Stomach (tissue), 4 donors: ENCODE results near the gene SMIM29.

Experiments used
- POLR2A ChIP-seq, 4 donors: fragments of 450-650 bp; IDR thresholded peaks; one replicate each; pipeline ENCODE4 v1.6.1; 2016; ENCODE audit warnings: antibody characterized with exemption in 4 of 4, control low read depth in 2 of 4, mild to moderate bottlenecking in 1 of 4, moderate library complexity in 1 of 4
- POLR2AphosphoS5 ChIP-seq, 3 donors: sonication (generic); formaldehyde crosslinking; IDR thresholded peaks; one replicate each; pipeline ENCODE4 v1.6.1; 2016; ENCODE audit warnings: antibody characterized with exemption in 3 of 3
- TF ChIP-seq, protein P1 (sequence below), 7 experiments: fragments of 450-650 bp in 4 of 7; fragments of 200-600 bp in 3 of 7; sonication (generic) in 3 of 7; IDR thresholded peaks; one replicate each; pipeline ENCODE4 v1.5.1; 2016 to 2019; ENCODE audit warnings: antibody characterized with exemption in 7 of 7, control low read depth in 2 of 7, mild to moderate bottlenecking in 1 of 7

DNA sequence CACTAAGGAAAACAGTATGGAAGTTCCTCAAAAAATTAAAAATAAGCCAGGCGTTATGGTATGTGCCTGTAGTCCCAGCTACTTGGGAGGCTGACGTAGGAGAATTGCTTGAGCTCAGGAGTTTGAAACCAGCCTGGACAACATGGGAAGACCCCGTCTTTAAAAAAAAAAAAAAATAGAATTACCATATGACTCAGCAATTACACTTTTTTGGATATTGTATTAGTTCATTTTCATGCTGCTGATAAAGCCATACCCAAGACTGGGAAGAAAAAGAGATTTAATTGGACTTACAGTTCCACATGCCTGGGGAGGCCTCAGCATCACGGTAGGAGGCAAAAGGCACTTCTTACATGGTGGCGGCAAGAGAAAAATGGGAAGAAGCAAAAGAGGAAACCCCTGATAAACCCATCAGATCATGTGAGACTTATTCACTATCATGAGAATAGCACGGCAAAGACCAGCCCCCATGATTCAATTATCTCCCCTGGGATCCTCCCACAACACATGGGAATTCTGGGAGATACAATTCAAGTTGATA is 10.8 kb upstream of the SMIM29 start:
- TF ChIP-seq, protein P1, sequence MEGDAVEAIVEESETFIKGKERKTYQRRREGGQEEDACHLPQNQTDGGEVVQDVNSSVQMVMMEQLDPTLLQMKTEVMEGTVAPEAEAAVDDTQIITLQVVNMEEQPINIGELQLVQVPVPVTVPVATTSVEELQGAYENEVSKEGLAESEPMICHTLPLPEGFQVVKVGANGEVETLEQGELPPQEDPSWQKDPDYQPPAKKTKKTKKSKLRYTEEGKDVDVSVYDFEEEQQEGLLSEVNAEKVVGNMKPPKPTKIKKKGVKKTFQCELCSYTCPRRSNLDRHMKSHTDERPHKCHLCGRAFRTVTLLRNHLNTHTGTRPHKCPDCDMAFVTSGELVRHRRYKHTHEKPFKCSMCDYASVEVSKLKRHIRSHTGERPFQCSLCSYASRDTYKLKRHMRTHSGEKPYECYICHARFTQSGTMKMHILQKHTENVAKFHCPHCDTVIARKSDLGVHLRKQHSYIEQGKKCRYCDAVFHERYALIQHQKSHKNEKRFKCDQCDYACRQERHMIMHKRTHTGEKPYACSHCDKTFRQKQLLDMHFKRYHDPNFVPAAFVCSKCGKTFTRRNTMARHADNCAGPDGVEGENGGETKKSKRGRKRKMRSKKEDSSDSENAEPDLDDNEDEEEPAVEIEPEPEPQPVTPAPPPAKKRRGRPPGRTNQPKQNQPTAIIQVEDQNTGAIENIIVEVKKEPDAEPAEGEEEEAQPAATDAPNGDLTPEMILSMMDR (IDR thresholded peaks at IDR 0.05), result no peak
- no peak for TF ChIP-seq POLR2A (IDR thresholded peaks at IDR 0.05)
- TF ChIP-seq POLR2AphosphoS5 (IDR thresholded peaks at IDR 0.05), result no peak
